Measurements from ENCODE around the gene MYO1A. TPM values are rescaled to one million over a fixed set of nuclear protein-coding genes. Genes with fewer than 3 reads are reported as not detected.

The MYO1A gene
- total and polyA plus RNA-seq, 4 donors, result 0.03 to 0.28 (median 0.08) TPM; not detected in 1

GRCh38 chr12:57088354-57089270 is 38.7 kb upstream of the MYO1A start, which contains the start of gene NAB2:
Gene NAB2 (plus strand): TSS chr12:57089114. CDS start chr12:57089272, 158 bp downstream.
- peak within 1 kb of the TSS; percentile 96 to 100 for H3K27ac ChIP-seq (ENCODE audit: low read depth in 1 of 2, low read length in 2 of 2)
- H3K4me3 ChIP-seq (ENCODE audit: low read depth in 1 of 3, low read length in 3 of 3), result peak within 1 kb of the TSS; percentile 82 to 94 (median 88)
- H3K4me1 ChIP-seq (ENCODE audit: control insufficient read depth in 4 of 4, insufficient read depth in 4 of 4, low read length in 3 of 4), result peaks cover 9 to 45% (median 24%) of the 10 kb centered on the region in 4 donors
- no peaks in the 10 kb centered on the region for H3K9me3 ChIP-seq (ENCODE audit: control insufficient read depth in 4 of 4, low read length in 3 of 4)
- peak within 1 kb of the TSS; percentile 13 to 90 for H3K9ac ChIP-seq (ENCODE audit: low read depth in 1 of 2, low read length in 2 of 2)
- no peaks in the 10 kb centered on the region for H3K27me3 ChIP-seq (ENCODE audit: control insufficient read depth in 4 of 4, insufficient read depth in 4 of 4, low read length in 3 of 4)
- H3K36me3 ChIP-seq (ENCODE audit: control insufficient read depth in 4 of 4, insufficient read depth in 3 of 4, low read depth in 1 of 4, low read length in 3 of 4), result peaks cover 7 to 15% (median 10%) of the 10 kb centered on the region in 4 donors
- TF ChIP-seq NR2F2 (IDR thresholded peaks at IDR 0.05), result peak; percentile 13
- peak; percentile 63 for TF ChIP-seq FOXA2 (IDR thresholded peaks at IDR 0.05)
- TF ChIP-seq, protein P1, sequence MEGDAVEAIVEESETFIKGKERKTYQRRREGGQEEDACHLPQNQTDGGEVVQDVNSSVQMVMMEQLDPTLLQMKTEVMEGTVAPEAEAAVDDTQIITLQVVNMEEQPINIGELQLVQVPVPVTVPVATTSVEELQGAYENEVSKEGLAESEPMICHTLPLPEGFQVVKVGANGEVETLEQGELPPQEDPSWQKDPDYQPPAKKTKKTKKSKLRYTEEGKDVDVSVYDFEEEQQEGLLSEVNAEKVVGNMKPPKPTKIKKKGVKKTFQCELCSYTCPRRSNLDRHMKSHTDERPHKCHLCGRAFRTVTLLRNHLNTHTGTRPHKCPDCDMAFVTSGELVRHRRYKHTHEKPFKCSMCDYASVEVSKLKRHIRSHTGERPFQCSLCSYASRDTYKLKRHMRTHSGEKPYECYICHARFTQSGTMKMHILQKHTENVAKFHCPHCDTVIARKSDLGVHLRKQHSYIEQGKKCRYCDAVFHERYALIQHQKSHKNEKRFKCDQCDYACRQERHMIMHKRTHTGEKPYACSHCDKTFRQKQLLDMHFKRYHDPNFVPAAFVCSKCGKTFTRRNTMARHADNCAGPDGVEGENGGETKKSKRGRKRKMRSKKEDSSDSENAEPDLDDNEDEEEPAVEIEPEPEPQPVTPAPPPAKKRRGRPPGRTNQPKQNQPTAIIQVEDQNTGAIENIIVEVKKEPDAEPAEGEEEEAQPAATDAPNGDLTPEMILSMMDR (IDR thresholded peaks at IDR 0.05; ENCODE audit: low read depth, low read length, missing input control), result no peak
- TF ChIP-seq HNF4G (IDR thresholded peaks at IDR 0.05), result no peak
- peak in 1 of 2 donors; percentile 57 for TF ChIP-seq GABPA (IDR thresholded peaks at IDR 0.05 in 1 of 2, conservative IDR thresholded peaks at IDR 0.05 in 1 of 2)
- peak; percentile 66 for TF ChIP-seq YY1 (IDR thresholded peaks at IDR 0.05)
- TF ChIP-seq ATF3 (IDR thresholded peaks at IDR 0.05), result peak; percentile 52
- TF ChIP-seq, protein P2, sequence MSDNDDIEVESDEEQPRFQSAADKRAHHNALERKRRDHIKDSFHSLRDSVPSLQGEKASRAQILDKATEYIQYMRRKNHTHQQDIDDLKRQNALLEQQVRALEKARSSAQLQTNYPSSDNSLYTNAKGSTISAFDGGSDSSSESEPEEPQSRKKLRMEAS (IDR thresholded peaks at IDR 0.05), result peak; percentile 74
- TF ChIP-seq EGR1 (IDR thresholded peaks at IDR 0.05; ENCODE audit: low read depth in 2 of 2), result peak; percentile 88 to 96
- peak; percentile 90 for TF ChIP-seq REST (IDR thresholded peaks at IDR 0.05)
- TF ChIP-seq, protein P3, sequence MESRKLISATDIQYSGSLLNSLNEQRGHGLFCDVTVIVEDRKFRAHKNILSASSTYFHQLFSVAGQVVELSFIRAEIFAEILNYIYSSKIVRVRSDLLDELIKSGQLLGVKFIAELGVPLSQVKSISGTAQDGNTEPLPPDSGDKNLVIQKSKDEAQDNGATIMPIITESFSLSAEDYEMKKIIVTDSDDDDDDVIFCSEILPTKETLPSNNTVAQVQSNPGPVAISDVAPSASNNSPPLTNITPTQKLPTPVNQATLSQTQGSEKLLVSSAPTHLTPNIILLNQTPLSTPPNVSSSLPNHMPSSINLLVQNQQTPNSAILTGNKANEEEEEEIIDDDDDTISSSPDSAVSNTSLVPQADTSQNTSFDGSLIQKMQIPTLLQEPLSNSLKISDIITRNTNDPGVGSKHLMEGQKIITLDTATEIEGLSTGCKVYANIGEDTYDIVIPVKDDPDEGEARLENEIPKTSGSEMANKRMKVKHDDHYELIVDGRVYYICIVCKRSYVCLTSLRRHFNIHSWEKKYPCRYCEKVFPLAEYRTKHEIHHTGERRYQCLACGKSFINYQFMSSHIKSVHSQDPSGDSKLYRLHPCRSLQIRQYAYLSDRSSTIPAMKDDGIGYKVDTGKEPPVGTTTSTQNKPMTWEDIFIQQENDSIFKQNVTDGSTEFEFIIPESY (IDR thresholded peaks at IDR 0.05), result peak; percentile 91
- TF ChIP-seq FOXA1 (IDR thresholded peaks at IDR 0.05), result peak; percentile 81
- TF ChIP-seq RXRA (IDR thresholded peaks at IDR 0.05), result peak; percentile 55 to 66
- TF ChIP-seq TAF1 (conservative IDR thresholded peaks at IDR 0.05), result no peak
- peak; percentile 80 for TF ChIP-seq SP1 (IDR thresholded peaks at IDR 0.05)
- peak; percentile 16 to 32 for TF ChIP-seq RAD21 (IDR thresholded peaks at IDR 0.05)
- TF ChIP-seq JUND (IDR thresholded peaks at IDR 0.05), result peak; percentile 30 to 85
- peak; percentile 36 to 55 for TF ChIP-seq HNF4A (conservative IDR thresholded peaks at IDR 0.05)
- WGBS, result under 1% methylated on average over 91 of the region's 91 CpGs
- DNase-seq (ENCODE audit: low spot score), result peak; percentile 95
